Fibroblast of skin of right quadriceps (primary cell): Measurements from ENCODE around the gene PHF3.

ENCODE experiments used
- DNase-seq: peaks from one replicate; pipeline ENCODE4 v3.0.0-alpha.2; 2013

The PHF3 gene, protein sequence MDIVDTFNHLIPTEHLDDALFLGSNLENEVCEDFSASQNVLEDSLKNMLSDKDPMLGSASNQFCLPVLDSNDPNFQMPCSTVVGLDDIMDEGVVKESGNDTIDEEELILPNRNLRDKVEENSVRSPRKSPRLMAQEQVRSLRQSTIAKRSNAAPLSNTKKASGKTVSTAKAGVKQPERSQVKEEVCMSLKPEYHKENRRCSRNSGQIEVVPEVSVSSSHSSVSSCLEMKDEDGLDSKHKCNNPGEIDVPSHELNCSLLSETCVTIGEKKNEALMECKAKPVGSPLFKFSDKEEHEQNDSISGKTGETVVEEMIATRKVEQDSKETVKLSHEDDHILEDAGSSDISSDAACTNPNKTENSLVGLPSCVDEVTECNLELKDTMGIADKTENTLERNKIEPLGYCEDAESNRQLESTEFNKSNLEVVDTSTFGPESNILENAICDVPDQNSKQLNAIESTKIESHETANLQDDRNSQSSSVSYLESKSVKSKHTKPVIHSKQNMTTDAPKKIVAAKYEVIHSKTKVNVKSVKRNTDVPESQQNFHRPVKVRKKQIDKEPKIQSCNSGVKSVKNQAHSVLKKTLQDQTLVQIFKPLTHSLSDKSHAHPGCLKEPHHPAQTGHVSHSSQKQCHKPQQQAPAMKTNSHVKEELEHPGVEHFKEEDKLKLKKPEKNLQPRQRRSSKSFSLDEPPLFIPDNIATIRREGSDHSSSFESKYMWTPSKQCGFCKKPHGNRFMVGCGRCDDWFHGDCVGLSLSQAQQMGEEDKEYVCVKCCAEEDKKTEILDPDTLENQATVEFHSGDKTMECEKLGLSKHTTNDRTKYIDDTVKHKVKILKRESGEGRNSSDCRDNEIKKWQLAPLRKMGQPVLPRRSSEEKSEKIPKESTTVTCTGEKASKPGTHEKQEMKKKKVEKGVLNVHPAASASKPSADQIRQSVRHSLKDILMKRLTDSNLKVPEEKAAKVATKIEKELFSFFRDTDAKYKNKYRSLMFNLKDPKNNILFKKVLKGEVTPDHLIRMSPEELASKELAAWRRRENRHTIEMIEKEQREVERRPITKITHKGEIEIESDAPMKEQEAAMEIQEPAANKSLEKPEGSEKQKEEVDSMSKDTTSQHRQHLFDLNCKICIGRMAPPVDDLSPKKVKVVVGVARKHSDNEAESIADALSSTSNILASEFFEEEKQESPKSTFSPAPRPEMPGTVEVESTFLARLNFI (N-terminal part only)

DNA sequence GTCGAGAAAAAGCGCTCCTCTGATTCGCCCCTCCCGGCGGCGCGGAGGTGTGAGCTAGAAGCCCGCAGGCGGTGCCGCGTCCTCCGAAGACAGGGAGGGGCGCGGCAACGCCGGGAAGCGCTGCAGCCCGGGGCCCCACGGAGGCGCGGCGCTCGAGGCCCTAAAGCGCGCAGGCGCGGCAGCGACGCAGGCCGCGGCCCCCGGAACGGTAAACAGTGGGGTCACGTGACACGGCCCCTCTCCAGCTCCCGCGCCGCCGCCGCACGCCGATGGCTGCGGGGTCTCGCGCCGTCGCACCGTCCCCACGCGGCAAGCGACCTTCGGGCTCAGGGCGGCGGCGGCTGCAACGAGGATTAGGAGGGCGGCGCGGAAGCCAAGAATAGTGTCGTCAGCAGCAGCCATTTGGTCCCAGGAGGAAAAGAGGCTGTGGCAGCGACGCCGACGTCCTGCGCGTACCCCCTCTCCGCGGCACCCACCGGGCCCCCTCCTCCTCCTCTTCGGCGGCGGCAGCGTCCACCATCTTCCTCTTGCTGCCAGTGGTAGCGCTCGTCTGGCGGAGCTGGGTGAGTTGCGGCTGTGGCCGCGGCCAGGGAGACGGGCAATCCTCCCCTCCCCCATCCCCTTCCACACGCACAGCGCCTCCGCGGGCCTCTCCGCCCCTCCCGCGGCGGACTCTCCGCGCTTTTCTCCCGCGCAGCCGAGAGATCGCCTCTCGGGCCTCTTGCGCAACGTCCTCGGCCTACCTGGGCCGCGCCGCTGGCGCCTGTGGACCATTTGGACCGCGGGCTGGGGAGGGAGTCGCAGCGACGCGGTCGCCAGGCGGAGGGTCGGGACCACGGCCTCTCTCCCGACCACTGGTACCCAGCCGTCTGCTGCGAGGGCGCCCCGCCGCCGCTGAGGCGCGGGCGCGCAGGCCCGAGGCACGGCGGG is at the start of gene PHF3:
Gene PHF3 (plus strand): TSS at position 215 of the 930 bp plus-strand sequence. CDS start 10,750 bp downstream, outside the sequence.
- DNase-seq: peak; percentile 91

DNA sequence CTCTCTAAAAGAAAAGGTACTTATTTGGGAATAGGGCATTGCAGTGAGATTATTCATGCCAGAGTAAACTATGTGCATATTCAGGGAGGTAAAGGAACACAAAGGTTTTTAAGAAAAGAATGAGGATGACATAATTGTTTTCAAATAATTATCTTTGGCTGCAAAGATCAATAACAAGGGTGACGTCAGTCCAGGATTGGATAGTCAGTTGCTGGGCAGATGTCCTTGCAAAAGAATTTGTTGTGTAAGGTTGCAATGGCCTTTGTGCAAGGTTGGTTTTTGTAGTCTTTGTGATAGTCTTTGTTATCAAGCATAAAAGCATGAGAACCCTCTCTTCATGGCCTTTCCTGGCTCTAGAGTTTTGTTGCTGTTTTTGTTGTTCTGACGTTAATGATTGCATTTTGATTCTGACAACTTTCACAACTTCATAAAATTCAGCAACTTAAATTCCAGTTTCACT is 45.6 kb upstream of the PHF3 start:
- DNase-seq: no peak

DNA sequence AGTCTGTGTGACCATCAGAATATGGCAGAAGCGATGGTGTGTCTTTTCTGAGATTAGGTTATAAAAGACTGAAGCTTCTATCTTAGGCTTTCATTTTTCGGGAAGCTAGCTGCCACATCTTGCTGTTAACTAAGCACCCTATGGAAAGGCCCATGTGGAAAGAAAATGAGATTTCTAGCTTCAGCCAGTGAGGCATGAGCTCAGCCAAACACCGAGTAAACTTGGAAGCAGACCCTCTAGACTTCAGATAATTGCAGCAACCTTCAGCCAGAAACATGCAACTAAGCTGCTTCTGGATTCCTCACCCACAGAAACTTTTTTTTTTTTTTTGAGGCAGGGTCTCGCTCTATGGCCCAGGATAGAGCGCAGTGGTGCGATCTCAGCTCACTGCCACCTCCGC is 42.7 kb upstream of the PHF3 start:
- DNase-seq: no peak

DNA sequence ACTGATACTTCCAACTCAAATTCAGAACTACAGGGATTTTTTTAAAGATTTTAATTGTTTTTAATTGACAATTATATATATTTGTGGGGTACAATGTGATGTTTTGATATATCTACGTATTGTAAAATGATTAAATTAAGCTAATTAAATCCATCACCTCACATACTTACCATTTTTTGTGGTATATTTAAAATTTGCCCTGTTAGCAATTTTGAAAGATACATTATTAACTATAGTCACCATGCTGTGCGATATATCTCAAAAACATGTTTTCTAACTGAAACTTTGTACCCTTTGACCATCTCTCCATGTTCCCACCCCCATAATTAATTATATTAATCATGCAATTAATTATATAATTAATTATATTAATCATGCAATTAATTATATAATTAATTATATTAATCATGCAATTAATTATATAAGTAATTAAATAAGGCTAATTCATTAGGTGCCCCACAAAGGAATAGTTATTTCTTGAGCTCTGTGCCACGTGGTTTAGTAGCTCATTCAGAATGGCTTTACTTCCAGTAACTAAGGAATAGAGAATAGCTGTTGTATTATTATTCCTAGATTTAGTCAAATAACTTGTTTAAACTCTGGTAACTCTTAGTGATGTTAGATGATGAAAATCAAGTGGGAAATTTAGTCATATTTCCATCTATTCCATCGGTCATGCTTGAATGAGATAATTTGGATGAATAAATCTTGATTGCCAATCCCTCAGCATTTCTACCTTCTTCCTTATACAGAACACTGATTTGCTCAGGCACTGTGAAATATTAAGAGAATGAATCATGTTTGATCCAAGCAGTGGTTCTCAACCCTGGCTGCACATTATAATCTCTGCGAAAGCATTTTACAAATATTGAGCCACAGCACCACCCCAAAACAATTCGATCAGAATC is 38.2 kb upstream of the PHF3 start:
- peak; percentile 20 for DNase-seq

DNA sequence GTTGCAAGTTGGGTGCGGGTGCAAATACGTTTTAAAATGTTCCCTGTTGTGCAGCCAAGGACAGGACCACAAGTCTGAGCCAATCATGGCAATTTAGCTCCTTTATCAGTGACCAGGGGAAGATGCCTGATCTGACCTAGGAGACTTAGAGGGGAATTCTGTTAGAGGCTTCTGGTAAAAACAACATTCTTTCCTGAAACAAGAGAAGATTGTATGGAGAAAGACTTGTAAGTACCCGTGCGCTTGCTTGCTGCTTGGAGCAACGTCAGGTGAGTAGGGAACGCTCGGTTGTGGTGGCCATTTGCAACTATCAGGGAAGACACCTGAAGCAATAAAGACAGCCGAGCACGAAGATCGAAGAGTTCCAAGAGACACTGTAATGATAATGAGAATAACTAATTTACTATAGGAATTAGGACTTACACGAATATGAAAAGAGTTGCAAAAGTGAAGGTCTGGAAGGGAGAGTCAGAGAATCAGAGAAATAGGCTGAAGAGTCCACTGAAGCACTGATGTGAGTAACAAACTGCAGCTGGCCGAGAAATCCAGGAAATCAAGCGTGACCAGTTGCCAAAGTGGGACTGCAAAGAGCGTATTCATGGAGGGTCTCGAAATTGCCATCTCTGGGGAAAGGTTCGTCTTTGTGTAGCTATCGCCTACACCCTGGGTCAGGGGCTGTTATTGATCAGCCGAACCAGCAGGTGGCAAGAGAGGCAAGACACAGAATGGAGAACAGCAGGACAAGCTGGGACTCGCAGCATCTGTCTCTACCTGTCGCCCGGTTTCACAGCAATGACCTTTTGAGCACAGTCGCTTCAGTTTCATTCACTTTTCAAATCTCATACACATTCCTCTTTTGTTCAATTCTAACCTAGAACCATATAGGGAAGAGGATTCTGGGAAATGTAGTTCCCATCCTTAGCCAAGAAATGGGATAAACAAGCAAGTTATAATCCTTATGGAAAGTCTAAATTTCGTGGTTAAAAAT is 37.3 kb upstream of the PHF3 start:
- DNase-seq: peak; percentile 51

DNA sequence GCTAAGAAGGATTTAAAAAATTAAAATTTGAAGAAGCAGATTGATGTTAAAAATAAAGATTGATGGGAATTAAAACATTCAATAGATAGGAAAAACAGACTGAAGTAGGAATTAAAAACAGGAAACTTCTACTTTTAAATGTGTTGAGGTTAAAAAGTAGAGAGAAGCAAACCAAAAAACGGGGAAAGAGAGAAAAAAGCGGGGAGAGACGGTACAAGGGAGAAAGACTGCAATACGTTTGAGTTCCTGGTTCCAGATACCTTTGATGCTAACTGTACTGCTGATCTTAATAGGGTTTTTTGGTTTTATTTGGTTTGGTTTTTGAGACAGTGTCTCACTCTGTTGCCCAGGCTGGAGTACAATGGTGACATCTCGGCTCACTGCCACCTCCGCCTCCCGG is 36.4 kb upstream of the PHF3 start:
- no peak for DNase-seq

DNA sequence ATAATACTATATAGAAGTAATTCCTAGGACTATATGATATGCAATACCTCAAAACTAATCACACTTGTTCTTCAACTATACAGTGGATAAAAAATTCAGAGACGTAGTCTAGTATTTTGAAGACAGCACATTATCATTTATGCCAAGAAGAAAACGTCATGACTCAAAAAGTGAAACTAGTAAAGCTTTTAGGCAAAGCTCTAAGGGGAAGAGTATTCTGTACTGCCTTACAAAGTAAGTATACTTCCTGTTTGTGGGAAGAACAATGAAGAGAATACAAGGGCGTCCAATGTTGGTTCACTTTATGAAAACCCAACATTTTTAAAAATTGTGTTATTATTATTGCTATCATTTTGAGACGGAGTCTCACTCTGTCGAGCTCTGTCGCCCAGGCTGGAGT is 35.5 kb upstream of the PHF3 start:
- DNase-seq: no peak

DNA sequence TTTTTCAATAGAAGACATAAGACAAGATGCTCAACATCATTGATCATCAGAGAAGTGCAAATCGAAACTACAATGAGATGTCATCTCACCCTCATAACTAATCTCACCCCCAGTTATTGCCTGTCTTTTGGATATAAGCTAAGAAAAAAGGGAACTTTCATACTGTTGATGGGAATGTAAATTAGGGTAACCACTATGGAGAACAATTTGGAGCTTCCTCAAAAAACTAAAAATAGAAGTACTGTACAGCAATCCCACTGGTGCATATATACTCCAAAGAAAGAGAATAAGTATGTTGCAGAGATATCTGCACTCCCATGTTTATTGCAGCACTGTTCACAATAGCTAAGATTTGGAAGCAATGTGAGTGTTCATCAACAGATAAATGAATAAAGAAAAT is 26.4 kb upstream of the PHF3 start:
- DNase-seq: no peak

DNA sequence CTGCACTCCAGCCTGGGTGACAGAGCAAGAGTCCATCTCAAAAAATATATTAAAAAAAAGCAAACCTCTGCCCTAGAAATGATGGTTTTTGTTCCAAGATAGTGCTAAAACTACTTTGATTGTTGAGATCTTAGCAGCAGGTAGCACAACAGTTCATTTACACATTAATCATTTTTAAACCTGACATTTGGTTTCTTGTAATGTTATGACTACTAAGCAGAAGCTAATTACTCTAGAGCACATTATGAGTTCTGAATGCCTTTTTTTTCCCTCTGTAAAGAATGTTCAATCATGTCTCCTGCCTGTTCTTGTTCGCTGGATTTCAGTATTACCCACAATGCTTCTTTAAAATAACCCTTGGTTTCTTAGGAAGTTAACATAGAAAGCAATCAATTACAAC is 24.7 kb upstream of the PHF3 start:
- no peak for DNase-seq

DNA sequence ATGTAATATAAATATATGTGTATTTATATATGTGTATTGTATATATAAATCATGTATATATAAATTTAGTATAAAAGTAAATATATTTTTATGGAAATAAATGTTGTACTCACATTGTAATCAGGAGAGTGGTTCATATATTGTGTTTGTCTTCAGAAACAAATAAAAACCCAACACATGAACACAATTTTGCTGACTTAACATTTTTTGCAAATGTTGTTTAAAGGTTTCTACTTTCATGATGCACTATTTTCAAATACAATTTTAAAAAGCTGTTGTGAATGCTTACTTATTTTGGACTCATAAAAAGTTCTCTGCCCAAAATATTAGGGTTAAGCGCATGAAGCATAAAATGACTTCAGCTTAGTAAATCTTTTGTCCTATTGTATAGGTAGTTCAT is 24.0 kb upstream of the PHF3 start:
- DNase-seq: no peak

DNA sequence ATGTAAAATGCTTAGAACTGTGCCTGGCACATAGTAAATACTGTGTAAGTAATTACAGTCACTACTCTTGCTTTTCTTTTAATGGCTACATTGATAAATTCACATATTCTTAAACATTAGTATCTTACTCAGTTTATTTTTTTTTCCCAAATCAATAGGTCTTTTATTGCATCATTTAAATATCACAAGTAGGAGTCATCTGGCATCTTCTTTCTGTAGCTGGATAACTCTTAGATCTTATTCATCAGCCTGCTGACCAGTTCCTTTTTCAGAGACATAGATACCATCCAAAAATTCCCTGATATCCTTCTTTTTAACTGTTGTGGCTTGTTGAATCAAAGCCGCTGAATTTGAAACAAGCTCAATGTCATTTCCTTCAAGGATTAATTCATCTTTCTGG is 20.0 kb upstream of the PHF3 start:
- DNase-seq: no peak

DNA sequence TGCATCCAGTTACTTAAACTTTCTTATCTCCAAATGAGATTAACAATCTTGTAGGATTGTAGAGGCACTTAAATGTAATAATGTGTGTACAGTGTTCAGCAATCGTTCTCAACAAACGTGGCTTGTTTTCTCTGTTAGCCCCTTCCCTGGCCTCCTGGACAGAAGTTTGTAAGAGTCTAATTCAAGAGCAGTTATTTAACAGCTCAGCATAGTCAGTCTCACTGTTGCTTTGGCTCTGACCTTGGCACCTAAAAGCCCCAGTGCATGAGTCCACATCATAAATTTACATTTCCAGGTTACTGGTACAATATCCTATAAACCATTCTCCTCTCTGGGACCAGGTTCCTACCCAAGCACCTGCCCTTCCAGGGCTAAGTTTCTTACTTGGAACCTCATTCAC is 11.5 kb upstream of the PHF3 start:
- no peak for DNase-seq

DNA sequence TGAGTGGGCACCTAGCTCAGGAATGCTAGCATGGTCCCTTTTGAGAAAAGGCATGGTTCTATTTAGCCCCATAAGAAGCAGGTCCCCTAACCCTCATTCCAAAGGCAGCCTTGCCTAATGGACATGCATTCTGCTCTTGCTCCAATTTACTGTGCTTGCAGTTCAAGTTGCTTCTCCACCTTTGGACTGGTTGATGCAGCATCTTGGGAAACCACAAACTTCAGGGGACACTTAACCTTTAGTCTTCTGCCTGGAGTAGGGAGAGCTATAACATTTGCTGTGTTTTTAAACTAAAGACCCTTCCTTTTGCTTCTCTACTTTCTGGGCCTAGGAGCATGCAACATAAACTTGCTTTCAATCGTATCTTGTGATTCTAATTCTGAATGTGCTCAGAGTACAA is 5.1 kb upstream of the PHF3 start:
- no peak for DNase-seq

DNA sequence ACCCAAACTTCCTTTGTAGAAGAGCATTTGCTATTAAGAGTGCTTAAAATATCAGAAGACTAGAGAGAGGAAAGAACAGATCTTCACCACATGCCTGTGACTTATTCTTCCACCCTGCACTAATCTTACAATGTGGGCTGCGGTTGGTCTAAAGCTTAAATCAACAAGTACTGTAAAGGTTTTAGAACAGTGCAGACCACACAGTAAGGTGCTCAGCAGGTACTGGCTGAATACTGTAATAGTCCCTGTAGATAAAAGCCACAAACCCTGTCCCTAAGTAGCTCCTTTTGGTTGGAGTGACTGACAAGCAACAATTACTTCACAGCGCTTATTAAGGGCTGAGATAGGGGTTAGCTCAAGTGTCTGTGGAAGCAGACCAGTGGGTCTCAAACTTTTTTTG is 972 bp upstream of the PHF3 start:
- DNase-seq: no peak

DNA sequence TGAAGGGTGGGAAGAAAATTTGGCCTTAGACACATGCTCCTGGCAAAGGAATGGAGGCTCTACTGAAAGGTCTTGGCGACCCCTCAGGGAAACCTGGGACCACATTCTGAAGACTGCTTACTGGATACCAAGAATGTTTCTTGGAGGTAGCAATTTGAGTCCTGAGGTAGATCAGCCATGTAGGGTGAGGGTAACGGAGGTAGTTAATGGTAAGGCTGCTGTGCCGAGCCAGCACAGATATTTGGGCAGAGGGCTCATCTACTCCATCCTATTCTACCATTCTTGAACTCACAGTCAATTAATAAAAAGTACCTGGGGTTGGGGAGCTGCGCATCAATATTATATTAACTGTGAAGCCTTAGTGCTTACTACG is 401 bp upstream of the PHF3 start:
- DNase-seq: no peak

DNA sequence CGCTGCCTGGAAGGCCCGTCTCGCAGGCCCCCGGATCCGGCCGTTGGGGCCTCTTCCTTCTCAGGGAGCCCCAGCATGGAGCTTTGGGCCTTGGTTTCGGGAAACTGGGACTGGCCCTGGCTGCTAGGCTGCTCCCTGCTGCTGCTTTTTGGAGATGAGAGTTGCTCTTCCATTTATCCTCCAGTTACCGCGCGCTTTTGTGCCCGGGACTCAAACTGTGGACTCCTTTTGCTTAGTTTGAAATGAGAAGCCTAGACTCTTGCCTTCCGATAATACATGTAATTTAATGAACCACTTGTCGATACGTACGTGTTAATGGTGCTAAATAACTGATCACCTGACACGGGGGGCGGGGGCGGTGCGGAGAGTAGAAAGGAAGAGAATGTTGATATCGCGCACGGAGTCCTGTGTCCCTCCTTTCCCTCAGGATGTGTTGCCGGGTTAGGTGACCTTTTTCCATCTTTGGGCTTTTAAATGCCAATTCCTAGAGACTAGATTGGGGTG is 968 bp downstream of the PHF3 start:
- peak; percentile 31 for DNase-seq

DNA sequence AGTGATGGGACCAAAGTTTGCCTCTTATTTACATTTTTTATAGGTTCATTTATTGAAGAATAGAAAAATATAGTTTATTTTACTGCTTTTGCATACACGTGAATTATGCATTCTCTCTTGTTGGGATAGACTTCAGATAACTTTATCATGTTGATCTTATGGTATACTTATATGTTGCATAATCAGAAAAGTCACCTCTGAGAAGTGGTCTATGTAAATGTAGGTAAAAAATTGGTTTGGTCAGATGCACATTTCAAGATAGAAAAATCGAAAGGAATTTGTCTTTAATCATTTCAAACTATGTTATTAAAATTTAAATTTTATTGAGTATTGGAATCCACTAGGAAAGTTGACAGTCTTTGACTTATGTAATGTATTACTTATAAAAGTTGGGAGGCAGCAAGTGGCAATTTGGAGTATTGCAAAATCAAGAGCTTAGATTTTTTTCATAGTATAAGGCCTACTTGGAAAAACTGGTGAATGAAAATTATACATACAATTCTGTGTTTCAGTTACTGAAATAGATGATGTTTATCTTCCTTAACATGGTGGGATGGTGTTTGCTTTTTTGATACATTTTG is 2.4 kb downstream of the PHF3 start:
- DNase-seq: no peak

DNA sequence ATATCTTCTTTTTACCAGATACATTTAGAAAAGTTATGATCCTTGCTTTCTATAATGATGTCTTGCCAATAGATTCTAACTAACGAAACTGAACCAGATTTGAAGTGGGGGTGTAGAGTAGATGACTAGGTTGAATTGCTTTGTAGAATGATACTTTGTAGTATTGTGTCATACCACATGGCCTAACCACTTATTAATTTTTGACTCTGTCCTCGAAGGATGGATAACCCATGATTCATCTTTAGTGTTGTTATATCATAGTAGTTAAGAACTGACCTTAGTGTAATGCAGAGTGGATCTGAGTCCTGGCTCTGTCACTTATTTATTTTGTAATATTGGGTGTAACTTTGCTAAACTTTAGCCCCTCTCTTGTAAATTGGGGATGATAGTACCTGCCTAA is 4.5 kb downstream of the PHF3 start:
- peak; percentile 72 for DNase-seq

DNA sequence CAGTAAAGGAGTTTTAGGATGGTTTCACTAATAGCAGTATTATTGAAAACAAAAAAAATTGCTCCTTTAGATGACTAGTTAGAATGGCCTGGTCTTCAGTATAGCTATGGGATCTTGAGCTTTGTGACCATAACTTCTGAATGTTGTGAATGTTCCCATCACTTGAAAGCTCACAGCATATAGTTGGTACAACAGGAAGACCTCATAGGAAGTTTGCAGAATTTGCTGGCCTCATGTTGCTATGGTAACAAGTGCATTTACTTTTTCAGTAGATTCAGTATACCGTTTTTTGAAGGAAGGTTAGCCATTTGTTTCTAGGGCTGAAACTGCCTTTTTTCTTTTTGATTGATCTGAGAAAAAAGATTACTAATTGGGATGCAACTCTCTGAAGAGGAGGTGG is 8.3 kb downstream of the PHF3 start:
- DNase-seq: no peak
